Fibroblast of mammary gland (primary cell): ENCODE data around the gene NEUROD4.
A peak's percentile ranks its signal among the peaks of the same experiment; 100 is the strongest.

Source experiments
- DNase-seq: peaks from one replicate; pipeline ENCODE4 v3.0.0-alpha.2; 2010; ENCODE audit warnings: low read depth
- H3K4me3 ChIP-seq: 2 replicates; pipeline ENCODE4 v1.5.1; 2011; ENCODE audit warnings: low read depth, mild to moderate bottlenecking, low read length, moderate library complexity; ENCODE audit not compliant: control insufficient read depth
- CTCF ChIP-seq: conservative IDR thresholded peaks from 2 replicates; pipeline ENCODE4 v1.5.1; 2011; ENCODE audit warnings: low read depth, low read length, inconsistent platforms; ENCODE audit not compliant: control insufficient read depth, insufficient read depth

The NEUROD4 gene

DNA sequence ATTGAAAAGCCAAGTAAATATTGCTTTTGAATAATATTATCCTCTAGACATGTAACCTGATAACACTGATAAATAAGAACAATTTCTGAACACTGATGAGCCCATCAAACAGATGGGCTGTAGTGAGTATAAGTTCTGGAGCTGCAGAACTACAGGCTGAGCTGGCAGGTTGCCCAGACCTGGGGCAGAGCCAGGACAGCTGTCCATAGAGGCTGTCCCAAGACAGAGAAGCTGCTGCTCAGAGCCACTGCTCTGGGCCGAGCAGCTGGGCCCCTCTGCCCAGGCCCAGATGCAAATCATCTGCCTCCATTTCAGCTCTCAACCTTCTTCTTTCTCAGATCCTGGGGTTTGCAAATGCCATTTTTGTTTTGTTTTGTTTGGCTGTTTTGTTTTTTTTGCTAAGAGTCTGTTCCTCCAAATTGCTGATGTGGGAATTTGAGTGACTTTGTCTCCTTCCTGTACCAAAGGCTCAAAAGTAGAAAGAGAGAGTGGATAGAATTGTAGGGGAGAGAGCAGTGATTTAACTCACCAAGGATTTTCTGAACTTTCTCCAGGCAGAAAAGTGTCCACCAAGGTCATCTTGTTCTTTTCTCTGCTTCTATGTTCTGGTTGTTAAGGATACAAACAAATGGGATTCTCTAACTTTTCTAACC is 31.2 kb upstream of the NEUROD4 start:
- peak; percentile 56 for DNase-seq
- no peak for TF ChIP-seq CTCF
- H3K4me3 ChIP-seq: no peak overlapping the region

GRCh38 chr12:54989829-54990228 is 29.9 kb upstream of the NEUROD4 start:
- DNase-seq: no peak
- no peak overlapping the region for H3K4me3 ChIP-seq
- no peak for TF ChIP-seq CTCF

DNA sequence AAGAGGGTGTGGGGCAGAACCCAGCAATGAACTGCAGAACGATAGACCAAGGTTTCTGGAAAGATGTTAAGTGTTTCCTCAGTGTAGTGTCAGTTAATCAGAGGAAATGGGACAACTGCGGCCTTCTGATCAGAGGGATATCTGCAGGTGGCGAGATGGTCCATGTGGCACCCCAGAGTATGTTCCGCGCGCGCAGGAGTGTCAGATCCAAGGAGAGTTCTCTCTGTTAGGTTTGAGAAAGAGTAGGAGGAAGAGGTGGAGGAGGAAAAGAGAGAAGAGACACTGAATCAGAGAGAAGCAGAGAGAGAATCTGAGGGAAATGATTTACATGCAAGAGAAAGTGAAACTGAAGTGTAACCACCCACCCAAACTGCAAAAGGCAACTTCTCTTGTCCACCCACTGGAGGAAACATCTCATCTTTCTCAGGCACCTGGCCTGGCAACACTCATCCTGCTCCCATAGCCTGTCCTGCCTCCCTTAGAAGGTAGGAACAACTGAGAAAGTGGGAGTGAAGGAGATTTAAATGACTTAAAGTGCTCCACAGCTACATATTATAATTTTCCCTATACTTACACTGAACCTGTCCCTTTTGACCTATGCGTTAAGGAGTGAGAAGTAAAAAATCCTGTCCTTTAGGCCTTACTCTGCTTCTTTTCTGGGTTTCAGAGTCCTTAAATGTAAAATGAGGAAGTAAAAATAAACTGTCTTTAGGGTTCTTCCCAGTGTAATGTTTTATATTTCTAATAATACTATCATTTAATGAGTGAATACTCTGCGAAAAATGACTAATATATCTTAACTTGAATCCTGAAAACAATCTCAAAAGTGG is 28.4 kb upstream of the NEUROD4 start:
- no peak for DNase-seq
- TF ChIP-seq CTCF: no peak
- H3K4me3 ChIP-seq: no peak overlapping the region

DNA sequence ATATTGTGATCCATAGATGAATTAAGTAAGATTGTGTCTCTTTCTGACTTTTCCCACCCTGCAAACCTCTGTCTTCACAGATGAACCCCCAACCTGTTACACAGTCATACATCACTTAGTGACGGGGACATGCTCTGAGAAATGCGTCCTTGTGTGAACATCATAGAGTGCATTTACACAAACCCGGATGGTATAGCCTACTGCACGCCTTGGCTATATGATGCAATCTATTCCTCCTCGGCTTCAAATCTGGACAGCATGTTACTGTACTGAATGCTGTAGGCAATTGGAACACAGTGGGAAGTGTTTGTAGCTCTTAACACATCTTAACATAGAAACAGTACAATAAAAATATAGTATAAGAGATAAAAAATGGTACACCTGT is 27.8 kb upstream of the NEUROD4 start:
- no peak overlapping the region for H3K4me3 ChIP-seq
- no peak for TF ChIP-seq CTCF
- no peak for DNase-seq

- peak; percentile 83 for TF ChIP-seq CTCF
- no peak overlapping the region for H3K4me3 ChIP-seq
- peak; percentile 67 for DNase-seq
These were observed 26.5 kb upstream of the NEUROD4 start for GRCh38 chr12:54993181-54993835.

DNA sequence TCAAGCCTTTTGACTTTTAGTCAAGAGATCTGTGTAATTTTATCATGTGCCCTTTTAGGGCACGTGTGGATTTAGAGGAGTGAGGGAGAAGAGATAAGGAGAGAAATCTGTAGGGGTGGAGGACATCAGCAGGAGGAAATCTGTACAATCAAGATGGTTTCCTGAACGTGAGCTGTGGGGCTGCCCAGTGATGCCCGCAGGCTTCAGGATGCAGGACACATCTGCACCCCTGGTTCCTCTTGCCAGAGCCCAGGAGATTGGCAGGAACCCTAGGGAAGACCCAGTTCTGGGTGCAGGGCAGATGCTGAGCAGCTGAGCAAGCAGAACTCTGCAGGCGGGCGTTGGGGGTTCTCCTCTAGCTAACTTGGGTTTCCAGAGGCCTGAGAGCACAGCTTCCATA is 23.6 kb upstream of the NEUROD4 start:
- no peak overlapping the region for H3K4me3 ChIP-seq
- TF ChIP-seq CTCF: no peak
- DNase-seq: no peak
